ENCODE data around the gene OR51B6. TPM values are rescaled to one million over a fixed set of nuclear protein-coding genes. Genes with fewer than 3 reads are reported as not detected.

Gene OR51B6
- total RNA-seq, 1 experiment from 2014 or later, result not detected

GRCh38 chr11:5303626-5304025 is 47.7 kb upstream of the OR51B6 start:
- Mint-ChIP-seq H3K4me3 (no peak overlapping the region), H3K27ac (no peak overlapping the region), H3K9me3 (no peaks in the 10 kb centered on the region), H3K4me1 (no peaks in the 10 kb centered on the region), H3K36me3 (no peaks in the 10 kb centered on the region), H3K27me3 (ENCODE audit: low read depth) (no peaks in the 10 kb centered on the region)
- no peak for TF ChIP-seq ATF2 (CRISPR knock-in tag; IDR thresholded peaks at IDR 0.05; ENCODE audit: borderline replicate concordance, low read depth)
- ChIA-PET CTCF (no interaction called here), POLR2A (no interaction called here)
- DNase-seq (ENCODE audit: low spot score) (no peak), ATAC-seq (no peak)

- DNase-seq (ENCODE audit: low spot score), result no peak
- TF ChIP-seq JAZF1 (CRISPR knock-in tag; IDR thresholded peaks at IDR 0.05), result no peak
- no peak for TF ChIP-seq ZNF281 (CRISPR knock-in tag; IDR thresholded peaks at IDR 0.05)
- no peak for TF ChIP-seq ZNF512 (CRISPR knock-in tag; IDR thresholded peaks at IDR 0.05; ENCODE audit: borderline replicate concordance)
- no peak for TF ChIP-seq TP53 (CRISPR knock-in tag; IDR thresholded peaks at IDR 0.05)
- no peak for TF ChIP-seq GTF2I (CRISPR knock-in tag; conservative IDR thresholded peaks at IDR 0.05)
- no peak for TF ChIP-seq ZNF396 (CRISPR knock-in tag; IDR thresholded peaks at IDR 0.05; ENCODE audit: borderline replicate concordance)
- no peak for TF ChIP-seq ZNF425 (CRISPR knock-in tag; conservative IDR thresholded peaks at IDR 0.05)
- TF ChIP-seq FOXK1 (CRISPR knock-in tag; IDR thresholded peaks at IDR 0.05), result no peak
- no peak for TF ChIP-seq ZNF532 (CRISPR knock-in tag; IDR thresholded peaks at IDR 0.05; ENCODE audit: borderline replicate concordance)
- TF ChIP-seq RORB (CRISPR knock-in tag; IDR thresholded peaks at IDR 0.05), result no peak
- no peak for TF ChIP-seq ZNF121 (CRISPR knock-in tag; IDR thresholded peaks at IDR 0.05)
- TF ChIP-seq USF1 (CRISPR knock-in tag; IDR thresholded peaks at IDR 0.05), result no peak
- CTCF ChIA-PET, result no interaction called here
- Mint-ChIP-seq H3K27me3 (ENCODE audit: low read depth) (no peaks in the 10 kb centered on the region), H3K4me3 (no peak overlapping the region), H3K9me3 (no peaks in the 10 kb centered on the region), H3K4me1 (no peaks in the 10 kb centered on the region), H3K36me3 (no peaks in the 10 kb centered on the region), H3K27ac (no peak overlapping the region)
- no peak for ATAC-seq
- POLR2A ChIA-PET, result no interaction called here
These were observed 47.3 kb upstream of the OR51B6 start for GRCh38 chr11:5304046-5304445.

All from WTC11 (cell line).